Measurements from ENCODE around the gene CPNE5. TPM values are rescaled to one million over a fixed set of nuclear protein-coding genes. Genes with fewer than 3 reads are reported as not detected.

CPNE5 gene
- total RNA-seq, 1 experiment from 2014 or later: 0.44 TPM

- Histone ChIP-seq H3K9me3 (ENCODE audit: control insufficient read depth, insufficient read depth, low read depth, low read length) (no peaks in the 10 kb centered on the region), H3K27me3 (ENCODE audit: control insufficient read depth, insufficient read depth, low read length) (no peaks in the 10 kb centered on the region; the same call in 1 of the 2 replicates), H3K27ac (ENCODE audit: low read length) (no peak overlapping the region), H3K36me3 (ENCODE audit: control insufficient read depth, insufficient read depth, low read length) (no peaks in the 10 kb centered on the region), H3K4me1 (ENCODE audit: control insufficient read depth, insufficient read depth, low read length) (no peaks in the 10 kb centered on the region), H3K4me3 (ENCODE audit: low read depth in 2 of 2, low read length in 2 of 2) (no peak overlapping the region)
- intact Hi-C loops (cut with micrococcal nuclease; ENCODE audit: unreplicated experiment) (no loop called here), in situ Hi-C loops (cut with HindIII; ENCODE audit: low pct_unique_long_range_greater_than_20kb, low sequenced_read_pairs) (no loop called here)
- DNase-seq (ENCODE audit: low read depth, low spot score) (no peak), ATAC-seq (no peak)
- TF ChIP-seq REST (IDR thresholded peaks at IDR 0.05; ENCODE audit: insufficient read depth in 1 of 2, low read depth in 2 of 2, low read length in 1 of 2) (no peak), TCF7L2 (IDR thresholded peaks at IDR 0.05; ENCODE audit: low read depth, low read length) (no peak), SIN3A (IDR thresholded peaks at IDR 0.05; ENCODE audit: borderline replicate concordance, insufficient read depth, low read depth, low read length) (no peak)
- POLR2A ChIA-PET: interaction anchor here (0.6 kb wide), 1 partner anchor 31 kb away, joined by 3 read pairs; no protein-coding TSS in a partner anchor
- CTCF ChIA-PET: interaction anchor here (0.6 to 0.7 kb wide), 2 partner anchors 17 to 432 kb away, joined by 8 to 18 read pairs; no protein-coding TSS in a partner anchor
- no TSS peak for BruUV-seq (replicated peaks)
Observed at GRCh38 chr6:36834576-36835341, 4.5 kb downstream of the CPNE5 start.

- TF ChIP-seq SIN3A (IDR thresholded peaks at IDR 0.05; ENCODE audit: borderline replicate concordance, insufficient read depth, low read depth, low read length) (no peak), TCF7L2 (IDR thresholded peaks at IDR 0.05; ENCODE audit: low read depth, low read length) (no peak), POLR2AphosphoS5 (IDR thresholded peaks at IDR 0.05; ENCODE audit: low read depth, low read length) (no peak), REST (IDR thresholded peaks at IDR 0.05; ENCODE audit: insufficient read depth in 1 of 2, low read depth in 2 of 2, low read length in 1 of 2) (no peak), CTCF (IDR thresholded peaks at IDR 0.05) (no peak)
- Histone ChIP-seq H3K4me1 (ENCODE audit: control insufficient read depth, insufficient read depth, low read length) (no peaks in the 10 kb centered on the region), H3K4me3 (ENCODE audit: low read depth in 2 of 2, low read length in 2 of 2) (no peak overlapping the region), H3K9me3 (ENCODE audit: control insufficient read depth, insufficient read depth, low read depth, low read length) (no peaks in the 10 kb centered on the region), H3K36me3 (ENCODE audit: control insufficient read depth, insufficient read depth, low read length) (no peaks in the 10 kb centered on the region), H3K27ac (ENCODE audit: low read length) (no peak overlapping the region), H3K27me3 (ENCODE audit: control insufficient read depth, insufficient read depth, low read length) (no peaks in the 10 kb centered on the region)
- ChIA-PET POLR2A (no interaction called here), CTCF (no interaction called here)
- intact Hi-C loops (cut with micrococcal nuclease; ENCODE audit: unreplicated experiment): no loop called here
- in situ Hi-C loops (cut with HindIII; ENCODE audit: low pct_unique_long_range_greater_than_20kb, low sequenced_read_pairs): no loop called here
- ATAC-seq (no peak), DNase-seq (ENCODE audit: low read depth, low spot score) (no peak)
- no TSS peak for BruUV-seq (replicated peaks)
Observed at GRCh38 chr6:36833182-36833789, 6.0 kb downstream of the CPNE5 start.

Measured in Panc1 (cell line).